ENCODE data around the gene B3GAT1.

The B3GAT1 gene

GRCh38 chr11:134380229-134380628 is 31.8 kb downstream of the B3GAT1 start:
- no peak for DNase-seq (ENCODE audit: low read depth)
- no peak overlapping the region for H3K4me3 ChIP-seq (ENCODE audit: low read depth, low read length)

GRCh38 chr11:134379241-134379640 is 32.8 kb downstream of the B3GAT1 start:
- no peak for DNase-seq (ENCODE audit: low read depth)
- H3K4me3 ChIP-seq (ENCODE audit: low read depth, low read length): no peak overlapping the region

GRCh38 chr11:134377876-134378275 is 34.2 kb downstream of the B3GAT1 start:
- no peak overlapping the region for H3K4me3 ChIP-seq (ENCODE audit: low read depth, low read length)
- no peak for DNase-seq (ENCODE audit: low read depth)

GRCh38 chr11:134376150-134376921 is 35.7 kb downstream of the B3GAT1 start:
- DNase-seq (ENCODE audit: low read depth): no peak

GRCh38 chr11:134374891-134375550 is 37.0 kb downstream of the B3GAT1 start:
- DNase-seq (ENCODE audit: low read depth): no peak
- H3K4me3 ChIP-seq (ENCODE audit: low read depth, low read length): no peak overlapping the region

More at GRCh38 chr11:134376150-134376921, 35.7 kb downstream of the B3GAT1 start:
- H3K4me3 ChIP-seq (ENCODE audit: low read depth, low read length): no peak overlapping the region

- H3K4me3 ChIP-seq (ENCODE audit: low read depth, low read length): no peak overlapping the region
- DNase-seq (ENCODE audit: low read depth): no peak
Observed at GRCh38 chr11:134374171-134374570, 37.9 kb downstream of the B3GAT1 start.

- no peak overlapping the region for H3K4me3 ChIP-seq (ENCODE audit: low read depth, low read length)
- no peak for DNase-seq (ENCODE audit: low read depth)
Observed at GRCh38 chr11:134373591-134374052, 38.4 kb downstream of the B3GAT1 start.

- no peak for DNase-seq (ENCODE audit: low read depth)
- no peak overlapping the region for H3K4me3 ChIP-seq (ENCODE audit: low read depth, low read length)
Observed at GRCh38 chr11:134372961-134373360, 39.1 kb downstream of the B3GAT1 start.

- no peak overlapping the region for H3K4me3 ChIP-seq (ENCODE audit: low read depth, low read length)
- no peak for DNase-seq (ENCODE audit: low read depth)
Observed at GRCh38 chr11:134372536-134372935, 39.5 kb downstream of the B3GAT1 start.

GRCh38 chr11:134371436-134372185 is 40.4 kb downstream of the B3GAT1 start:
- DNase-seq (ENCODE audit: low read depth): no peak
- H3K4me3 ChIP-seq (ENCODE audit: low read depth, low read length): no peak overlapping the region

- no peak overlapping the region for H3K4me3 ChIP-seq (ENCODE audit: low read depth, low read length)
- DNase-seq (ENCODE audit: low read depth): no peak
Observed at GRCh38 chr11:134370526-134371435, 41.3 kb downstream of the B3GAT1 start.

- H3K4me3 ChIP-seq (ENCODE audit: low read depth, low read length): no peak overlapping the region
- DNase-seq (ENCODE audit: low read depth): no peak
Observed at GRCh38 chr11:134369656-134370525, 42.2 kb downstream of the B3GAT1 start.

GRCh38 chr11:134367781-134368180 is 44.3 kb downstream of the B3GAT1 start:
- no peak for DNase-seq (ENCODE audit: low read depth)
- no peak overlapping the region for H3K4me3 ChIP-seq (ENCODE audit: low read depth, low read length)

GRCh38 chr11:134366254-134366653 is 45.8 kb downstream of the B3GAT1 start:
- no peak for DNase-seq (ENCODE audit: low read depth)
- no peak overlapping the region for H3K4me3 ChIP-seq (ENCODE audit: low read depth, low read length)

GRCh38 chr11:134365011-134365925 is 46.8 kb downstream of the B3GAT1 start:
- no peak overlapping the region for H3K4me3 ChIP-seq (ENCODE audit: low read depth, low read length)
- DNase-seq (ENCODE audit: low read depth): no peak

GRCh38 chr11:134364261-134364660 is 47.8 kb downstream of the B3GAT1 start:
- no peak for DNase-seq (ENCODE audit: low read depth)
- no peak overlapping the region for H3K4me3 ChIP-seq (ENCODE audit: low read depth, low read length)

- H3K4me3 ChIP-seq (ENCODE audit: low read depth, low read length): no peak overlapping the region
- no peak for DNase-seq (ENCODE audit: low read depth)
Observed at GRCh38 chr11:134363592-134363991, 48.5 kb downstream of the B3GAT1 start.
